HepG2 (cell line): Measurements from ENCODE around the gene MPV17L. TPM values are rescaled to one million over a fixed set of nuclear protein-coding genes. Genes with fewer than 3 reads are reported as not detected.
A peak's percentile ranks its signal among the peaks of the same experiment; 100 is the strongest.

Source experiments
- ATF2 ChIP-seq: sonication (generic); formaldehyde crosslinking; IDR thresholded peaks from 2 replicates; pipeline ENCODE4 v1.4.0; 2020; ENCODE audit warnings: missing genetic modification reagents
- ETV5 ChIP-seq: IDR thresholded peaks from 2 replicates; pipeline ENCODE4 v1.6.1; 2018; ENCODE audit warnings: missing biosample characterization, missing genetic modification reagents, inconsistent platforms, borderline replicate concordance
- GATA4 ChIP-seq: sonication (generic); IDR thresholded peaks from 2 replicates; pipeline ENCODE4 v1.6.1; 2016; ENCODE audit warnings: antibody characterized with exemption, low read depth, borderline replicate concordance
- HOXA3 ChIP-seq: sonication (generic); formaldehyde crosslinking; IDR thresholded peaks from 2 replicates; pipeline ENCODE4 v1.5.0; 2020; ENCODE audit warnings: missing genetic modification reagents
- MAFF ChIP-seq: IDR thresholded peaks from 2 replicates; pipeline ENCODE4 v1.6.1; 2011; ENCODE audit warnings: low read depth, low read length, improper control_type of control experiment
- MLX ChIP-seq: IDR thresholded peaks from 2 replicates; pipeline ENCODE4 v1.6.1; 2016
- NPAS2 ChIP-seq: sonication (generic); formaldehyde crosslinking; IDR thresholded peaks from 2 replicates; pipeline ENCODE4 v1.8.0; 2022; ENCODE audit warnings: mild to moderate bottlenecking, missing genetic modification reagents, borderline replicate concordance
- RXRB ChIP-seq: IDR thresholded peaks from 2 replicates; pipeline ENCODE4 v1.6.1; 2016; ENCODE audit warnings: borderline replicate concordance, missing genetic modification reagents, missing compliant biosample characterization
- SPEN ChIP-seq: sonication (generic); formaldehyde crosslinking; IDR thresholded peaks from 2 replicates; pipeline ENCODE4 v1.5.1; 2020; ENCODE audit warnings: low read depth, mild to moderate bottlenecking, missing genetic modification reagents
- SRSF9 ChIP-seq: fragments of 200-400 bp; formaldehyde crosslinking; IDR thresholded peaks from 2 replicates; pipeline ENCODE4 v1.6.1; 2018; ENCODE audit warnings: borderline replicate concordance, mild to moderate bottlenecking, low read depth, low read length; ENCODE audit not compliant: insufficient read depth, poor library complexity, severe bottlenecking
- ZKSCAN8 ChIP-seq: IDR thresholded peaks from 2 replicates; pipeline ENCODE4 v1.6.1; 2016; ENCODE audit warnings: borderline replicate concordance, missing genetic modification reagents, missing compliant biosample characterization
- ZNF407 ChIP-seq: sonication (generic); formaldehyde crosslinking; IDR thresholded peaks from one replicate; pipeline ENCODE4 v1.5.1; 2020; ENCODE audit warnings: mild to moderate bottlenecking, missing genetic modification reagents; ENCODE audit errors: not compliant biosample characterization
- ZNF484 ChIP-seq: sonication (generic); formaldehyde crosslinking; IDR thresholded peaks from 2 replicates; pipeline ENCODE4 v1.5.1; 2020; ENCODE audit warnings: mild to moderate bottlenecking, low read depth, missing genetic modification reagents, borderline replicate concordance
- ZNF572 ChIP-seq: sonication (generic); formaldehyde crosslinking; IDR thresholded peaks from 2 replicates; pipeline ENCODE4 v1.5.1; 2020; ENCODE audit warnings: mild to moderate bottlenecking, missing genetic modification reagents
- ZNF607 ChIP-seq: sonication (generic); formaldehyde crosslinking; IDR thresholded peaks from 2 replicates; pipeline ENCODE4 v1.5.1; 2020; ENCODE audit warnings: missing genetic modification reagents, mild to moderate bottlenecking, borderline replicate concordance
- ZNF775 ChIP-seq: sonication (generic); formaldehyde crosslinking; IDR thresholded peaks from 2 replicates; pipeline ENCODE4 v1.4.0; 2020; ENCODE audit warnings: missing genetic modification reagents, mild to moderate bottlenecking, moderate library complexity, borderline replicate concordance
- polyA plus RNA-seq, 8 experiments: library from polyadenylated mRNA; depleted of rRNA in 3 of 8; stranded (reverse) in 7 of 8; unstranded in 1 of 8; fragments of >200 nt; fragmentation: Illumina TruSeq in 4 of 8; extraction: Trizol in 4 of 8; gene quantifications; 2 replicates each; pipeline versions ENCODE4 v1.2.1 to v1.2.3, GENCODE V29; 2011 to 2016; ENCODE audit warnings: low read depth in 4 of 8, missing spikeins in 1 of 8, mixed read lengths in 1 of 8; ENCODE audit not compliant: insufficient read depth in 1 of 8
- total RNA-seq, 5 experiments: library from RNA; depleted of rRNA; stranded (reverse); fragments of >200 nt; fragmentation: Illumina TruSeq; extraction: Trizol; gene quantifications; 2 replicates each; pipeline ENCODE4 v1.2.3, GENCODE V29; 2016; ENCODE audit warnings: low read depth in 1 of 5
- TF ChIP-seq, protein P1 (sequence below): sonication (generic); formaldehyde crosslinking; IDR thresholded peaks from 2 replicates; pipeline ENCODE4 v1.5.1; 2020; ENCODE audit warnings: missing genetic modification reagents, mild to moderate bottlenecking, borderline replicate concordance

MPV17L gene
- total and polyA plus RNA-seq, 2 of the 13 experiments (the other 11 are each of a cell fraction or from before 2014, with no cell fraction given), result 34.7 to 63.8 TPM

GRCh38 chr16:15396948-15397594 lies 1.5 kb downstream of the MPV17L start (continued):
- no peak for TF ChIP-seq ZNF407 (CRISPR knock-in tag)
- TF ChIP-seq, protein P1, sequence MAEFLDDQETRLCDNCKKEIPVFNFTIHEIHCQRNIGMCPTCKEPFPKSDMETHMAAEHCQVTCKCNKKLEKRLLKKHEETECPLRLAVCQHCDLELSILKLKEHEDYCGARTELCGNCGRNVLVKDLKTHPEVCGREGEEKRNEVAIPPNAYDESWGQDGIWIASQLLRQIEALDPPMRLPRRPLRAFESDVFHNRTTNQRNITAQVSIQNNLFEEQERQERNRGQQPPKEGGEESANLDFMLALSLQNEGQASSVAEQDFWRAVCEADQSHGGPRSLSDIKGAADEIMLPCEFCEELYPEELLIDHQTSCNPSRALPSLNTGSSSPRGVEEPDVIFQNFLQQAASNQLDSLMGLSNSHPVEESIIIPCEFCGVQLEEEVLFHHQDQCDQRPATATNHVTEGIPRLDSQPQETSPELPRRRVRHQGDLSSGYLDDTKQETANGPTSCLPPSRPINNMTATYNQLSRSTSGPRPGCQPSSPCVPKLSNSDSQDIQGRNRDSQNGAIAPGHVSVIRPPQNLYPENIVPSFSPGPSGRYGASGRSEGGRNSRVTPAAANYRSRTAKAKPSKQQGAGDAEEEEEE, result no peak
- no peak for TF ChIP-seq SRSF9
- 0 out of 2 replicates have a peak, but pooled peaks have one; percentile 0 for TF ChIP-seq MLX
- TF ChIP-seq ZKSCAN8 (CRISPR knock-in tag), result no peak
- 0 out of 2 replicates have a peak, but pooled peaks have one; percentile 69 for TF ChIP-seq ZNF775
- no peak for TF ChIP-seq ETV5
- TF ChIP-seq MAFF, result no peak
- TF ChIP-seq ATF2, result no peak
- TF ChIP-seq ZNF484, result no peak
- no peak for TF ChIP-seq ZNF572
- no peak for TF ChIP-seq NPAS2 (CRISPR knock-in tag)
- no peak for TF ChIP-seq GATA4
- 0 out of 2 replicates have a peak, but pooled peaks have one; percentile 1 for TF ChIP-seq RXRB (CRISPR knock-in tag)
- TF ChIP-seq ZNF607 (CRISPR knock-in tag), result no peak
- 0 out of 2 replicates have a peak, but pooled peaks have one; percentile 1 for TF ChIP-seq HOXA3
- TF ChIP-seq SPEN, result no peak
